ENCODE measurements around the gene ZNF292. TPM values are rescaled to one million over a fixed set of nuclear protein-coding genes. Genes with fewer than 3 reads are reported as not detected.
A peak's percentile ranks its signal among the peaks of the same experiment; 100 is the strongest.

Gene ZNF292
- total RNA-seq, result 10 to 100 TPM; 16.5 to 38.9 (median 17.3) TPM

- peaks cover 12 to 76% (median 20%) of the 10 kb centered on the region in 3 donors for H3K4me1 ChIP-seq
- H3K36me3 ChIP-seq, result peaks cover 0 to 13% (median 0%) of the 10 kb centered on the region in 3 donors
- peak; percentile 94 for DNase-seq
- no peaks in the 10 kb centered on the region for H3K9me3 ChIP-seq
- H3K27me3 ChIP-seq, result no peaks in the 10 kb centered on the region
- 0 to 2% methylated on average over 9 to 46 of the region's 75 CpGs for WGBS, 2 donors
- intact Hi-C loops (cut with DNase I), result no loop called here
- TF ChIP-seq POLR2A (IDR thresholded peaks at IDR 0.05) (peak in 2 of 4 donors; percentile 59 to 83), CTCF (IDR thresholded peaks at IDR 0.05) (peak in 1 of 6 experiments; percentile 6)
- H3K4me3 ChIP-seq, result peak within 1 kb of the TSS; percentile 96 to 100 (median 99)
- peak within 1 kb of the TSS; percentile 93 to 98 (median 94) for H3K27ac ChIP-seq
Measured at GRCh38 chr6:87154993-87155841, at the start of gene ZNF292. TSS of gene ZNF292 (plus strand) at chr6:87155565. CDS start at chr6:87155592, 27 bp downstream.

DNA sequence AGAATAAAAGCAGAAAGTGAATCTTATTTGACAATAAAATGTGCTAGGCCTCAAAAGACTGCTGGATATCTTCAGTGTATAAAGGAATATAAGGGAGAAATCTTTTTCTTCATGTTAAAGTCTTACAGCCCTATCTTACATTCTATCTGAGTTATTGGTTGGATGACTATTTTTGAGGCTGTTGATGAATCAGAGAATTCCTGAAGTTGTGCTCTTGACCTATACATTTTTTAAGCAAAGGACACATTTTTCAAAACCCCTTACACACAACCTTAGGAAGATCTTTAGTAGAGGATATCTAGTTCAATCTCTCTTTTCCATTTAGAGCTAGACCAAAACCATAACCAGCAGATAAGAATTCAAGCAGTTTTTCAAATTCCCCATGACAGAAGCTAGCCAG is 49.5 kb upstream of the ZNF292 start:
- TF ChIP-seq POLR2A (IDR thresholded peaks at IDR 0.05) (no peak), CTCF (IDR thresholded peaks at IDR 0.05) (no peak)
- Histone ChIP-seq H3K36me3 (no peaks in the 10 kb centered on the region), H3K4me3 (no peak overlapping the region), H3K27me3 (no peaks in the 10 kb centered on the region), H3K4me1 (no peaks in the 10 kb centered on the region), H3K27ac (no peak overlapping the region), H3K9me3 (no peaks in the 10 kb centered on the region)
- intact Hi-C loops (cut with DNase I), result no loop called here
- DNase-seq, result no peak

DNA sequence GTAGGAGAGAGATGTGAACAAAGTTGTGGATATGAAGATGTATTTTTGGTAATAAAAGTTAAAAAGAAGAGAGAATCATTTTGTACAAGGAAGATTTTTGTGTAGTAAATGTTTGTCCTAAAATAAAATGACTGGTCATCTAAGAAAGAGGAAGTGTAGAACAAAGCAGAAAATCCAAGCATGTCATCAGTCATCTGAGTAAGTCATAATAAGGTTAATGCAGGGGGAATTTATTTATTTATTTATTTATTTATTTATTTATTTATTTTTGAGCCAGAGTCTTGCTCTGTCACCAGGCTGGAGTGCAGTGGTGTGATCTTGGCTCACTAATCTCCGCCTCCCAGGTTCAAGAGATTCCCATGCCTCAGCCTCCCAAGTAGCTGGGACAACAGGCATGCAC is 44.7 kb upstream of the ZNF292 start:
- Histone ChIP-seq H3K27me3 (no peaks in the 10 kb centered on the region), H3K36me3 (no peaks in the 10 kb centered on the region), H3K4me3 (no peak overlapping the region), H3K9me3 (no peaks in the 10 kb centered on the region), H3K27ac (no peak overlapping the region), H3K4me1 (no peaks in the 10 kb centered on the region)
- intact Hi-C loops (cut with DNase I), result no loop called here
- TF ChIP-seq CTCF (IDR thresholded peaks at IDR 0.05), result no peak
- TF ChIP-seq POLR2A (IDR thresholded peaks at IDR 0.05), result no peak
- no peak for DNase-seq
- WGBS, 2 donors, result 82 to 100% methylated on average over 1 of the region's 1 CpG

DNA sequence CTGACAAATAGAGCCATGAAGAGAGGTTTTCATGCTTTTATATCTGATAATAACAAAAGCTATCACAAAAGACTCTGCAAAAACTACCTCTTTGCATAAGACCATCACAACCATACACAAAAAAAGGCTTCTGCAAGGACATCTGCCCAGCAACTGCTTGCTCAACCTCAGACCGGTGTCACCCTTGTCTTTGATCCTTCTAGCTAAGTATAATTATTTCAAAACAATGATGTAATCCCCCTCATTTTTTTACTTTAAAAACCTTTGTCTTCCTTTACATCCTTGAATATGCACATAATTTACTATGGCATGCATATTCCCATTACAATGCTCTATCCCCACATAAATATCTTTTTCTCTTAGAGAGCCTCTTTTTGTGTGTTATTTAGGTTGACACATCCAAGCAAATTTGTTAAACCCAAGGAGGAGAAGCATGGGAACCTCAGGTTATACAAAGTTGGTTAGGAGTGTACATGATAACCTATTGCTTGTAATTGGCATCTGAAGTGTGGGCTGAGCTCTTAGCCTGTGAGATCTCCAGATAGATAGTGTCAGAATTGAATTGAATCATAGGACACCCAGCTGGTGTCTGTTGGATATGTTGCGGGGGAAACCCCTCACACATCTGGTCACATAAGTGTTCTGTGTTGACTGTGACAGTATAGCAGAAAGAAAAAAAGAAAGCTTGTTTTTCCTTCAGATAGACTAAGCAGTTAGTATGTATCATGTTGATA is 39.8 kb upstream of the ZNF292 start:
- Histone ChIP-seq H3K4me1 (no peaks in the 10 kb centered on the region), H3K27ac (no peak overlapping the region), H3K27me3 (no peaks in the 10 kb centered on the region), H3K4me3 (no peak overlapping the region), H3K36me3 (no peaks in the 10 kb centered on the region), H3K9me3 (no peaks in the 10 kb centered on the region)
- no peak for DNase-seq
- 65% methylated on average over 2 of the region's 2 CpGs for whole genome bisulfite sequencing, 2 donors
- TF ChIP-seq CTCF (IDR thresholded peaks at IDR 0.05) (no peak), POLR2A (IDR thresholded peaks at IDR 0.05) (no peak)
- intact Hi-C loops (cut with DNase I), result no loop called here

DNA sequence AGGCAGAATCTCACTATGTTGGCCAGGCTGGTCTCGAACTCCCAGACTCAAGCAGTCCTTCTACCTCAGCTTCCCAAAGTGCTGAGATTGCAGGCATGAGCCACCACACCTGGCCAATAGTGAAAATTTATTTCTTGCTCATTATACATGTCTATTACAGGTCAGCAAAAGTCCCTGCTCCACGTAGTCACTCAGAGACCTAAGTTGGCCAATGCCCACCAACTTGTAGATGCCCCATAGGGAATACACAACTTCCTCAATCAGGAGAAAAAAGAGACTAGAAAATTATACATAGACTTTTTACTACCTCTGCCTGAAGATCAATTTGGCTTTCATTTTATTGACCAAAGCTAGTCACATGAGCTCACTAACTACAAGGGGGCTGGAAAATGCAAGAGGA is 38.4 kb upstream of the ZNF292 start:
- no peak for TF ChIP-seq CTCF (IDR thresholded peaks at IDR 0.05)
- TF ChIP-seq POLR2A (IDR thresholded peaks at IDR 0.05), result no peak
- Histone ChIP-seq H3K27ac (no peak overlapping the region), H3K36me3 (no peaks in the 10 kb centered on the region), H3K27me3 (no peaks in the 10 kb centered on the region), H3K4me1 (no peaks in the 10 kb centered on the region), H3K9me3 (no peaks in the 10 kb centered on the region), H3K4me3 (no peak overlapping the region)
- 53 to 69% methylated on average over 2 of the region's 2 CpGs for WGBS, 2 donors
- intact Hi-C loops (cut with DNase I), result no loop called here
- no peak for DNase-seq

All from esophagus squamous epithelium (tissue), 5 donors.